HEK293 (cell line): ENCODE data around the gene SKAP1.

ENCODE experiments used
- CTCF ChIA-PET: fragments of 350-600 bp; formaldehyde crosslinking; extraction: SDS; loops from one replicate; lab custom pipeline; 2021; ENCODE audit warnings: antibody characterized with exemption; lab: Yijun Ruan, JAX
- POLR2A ChIA-PET: fragments of 300-600 bp; formaldehyde crosslinking; extraction: SDS; loops from one replicate; lab custom pipeline; 2020; ENCODE audit warnings: antibody characterized with exemption, inconsistent platforms; lab: Yijun Ruan, JAX
- H3K27ac ChIP-seq: fragments of 200-500 bp; sonication (Bioruptor generic); 2 replicates; pipeline ENCODE4 v1.5.1; 2014; ENCODE audit warnings: low read depth, low read length, control low read depth, inconsistent platforms; ENCODE audit errors: extremely low read depth
- H3K36me3 ChIP-seq, 2 experiments: fragments of 200-500 bp in 1 of 2; sonication (Bioruptor generic) in 1 of 2; 1 replicate in 1 of 2; 2 replicates in 1 of 2; pipeline ENCODE4 v1.5.1; 2014 to 2017; ENCODE audit warnings: inconsistent platforms in 2 of 2, low read length in 2 of 2; ENCODE audit not compliant: control insufficient read depth in 2 of 2, insufficient read depth in 1 of 2
- H3K4me1 ChIP-seq: fragments of 200-500 bp; sonication (Bioruptor generic); 2 replicates; pipeline ENCODE4 v1.5.1; 2014; ENCODE audit warnings: mild to moderate bottlenecking, low read length, inconsistent platforms; ENCODE audit not compliant: control insufficient read depth, insufficient read depth
- H3K4me3 ChIP-seq: 2 replicates; pipeline ENCODE4 v1.5.1; 2011; ENCODE audit warnings: low read depth, mild to moderate bottlenecking, control low read depth, low read length, moderate library complexity
- H3K9me3 ChIP-seq: fragments of 200-500 bp; sonication (Bioruptor generic); 2 replicates; pipeline ENCODE4 v1.5.1; 2014; ENCODE audit warnings: low read depth, low read length, inconsistent platforms; ENCODE audit not compliant: control insufficient read depth, insufficient read depth
- AEBP2 ChIP-seq: fragments of 450-650 bp; formaldehyde crosslinking; IDR thresholded peaks from 2 replicates; pipeline ENCODE4 v1.5.1; 2016; ENCODE audit warnings: missing biosample characterization, missing genetic modification characterization, borderline replicate concordance
- GFI1B ChIP-seq: fragments of 450-650 bp; formaldehyde crosslinking; IDR thresholded peaks from 2 replicates; pipeline ENCODE4 v1.5.1; 2016; ENCODE audit warnings: missing biosample characterization, missing genetic modification characterization
- GLIS1 ChIP-seq: fragments of 450-650 bp; formaldehyde crosslinking; IDR thresholded peaks from 2 replicates; pipeline ENCODE4 v1.5.1; 2016; ENCODE audit warnings: missing biosample characterization, missing genetic modification characterization
- OSR2 ChIP-seq: fragments of 450-650 bp; formaldehyde crosslinking; IDR thresholded peaks from 2 replicates; pipeline ENCODE4 v1.5.1; 2016; ENCODE audit warnings: missing biosample characterization, missing genetic modification characterization
- RBAK ChIP-seq: fragments of 450-650 bp; formaldehyde crosslinking; IDR thresholded peaks from 2 replicates; pipeline ENCODE4 v1.5.1; 2016; ENCODE audit warnings: missing biosample characterization, missing genetic modification characterization
- SCRT1 ChIP-seq: fragments of 450-650 bp; formaldehyde crosslinking; IDR thresholded peaks from 2 replicates; pipeline ENCODE4 v1.5.1; 2016; ENCODE audit warnings: missing biosample characterization, missing genetic modification characterization, borderline replicate concordance
- SP7 ChIP-seq: fragments of 450-650 bp; formaldehyde crosslinking; IDR thresholded peaks from 2 replicates; pipeline ENCODE4 v1.5.1; 2016; ENCODE audit warnings: missing biosample characterization, missing genetic modification characterization
- ZBTB20 ChIP-seq: fragments of 450-650 bp; formaldehyde crosslinking; IDR thresholded peaks from 2 replicates; pipeline ENCODE4 v1.5.1; 2016; ENCODE audit warnings: missing biosample characterization, missing genetic modification characterization
- ZBTB26 ChIP-seq: fragments of 450-650 bp; formaldehyde crosslinking; optimal IDR thresholded peaks from 2 replicates; pipeline ENCODE3; 2016; ENCODE audit warnings: missing biosample characterization, mild to moderate bottlenecking, missing genetic modification characterization
- ZNF169 ChIP-seq: fragments of 450-650 bp; formaldehyde crosslinking; IDR thresholded peaks from 2 replicates; pipeline ENCODE4 v1.5.1; 2016; ENCODE audit warnings: missing biosample characterization, missing genetic modification characterization
- ZNF2 ChIP-seq: fragments of 450-650 bp; formaldehyde crosslinking; IDR thresholded peaks from 2 replicates; pipeline ENCODE4 v1.5.1; 2016; ENCODE audit warnings: missing biosample characterization, missing genetic modification characterization
- ZNF211 ChIP-seq: fragments of 450-650 bp; formaldehyde crosslinking; IDR thresholded peaks from 2 replicates; pipeline ENCODE4 v1.5.1; 2016; ENCODE audit warnings: low read depth, missing biosample characterization, missing genetic modification characterization
- ZNF266 ChIP-seq: fragments of 450-650 bp; formaldehyde crosslinking; IDR thresholded peaks from 2 replicates; pipeline ENCODE4 v1.5.1; 2016; ENCODE audit warnings: missing biosample characterization, missing genetic modification characterization, low read depth
- ZNF521 ChIP-seq: fragments of 450-650 bp; formaldehyde crosslinking; IDR thresholded peaks from 2 replicates; pipeline ENCODE4 v1.5.1; 2017; ENCODE audit warnings: missing biosample characterization, mild to moderate bottlenecking, missing genetic modification characterization
- ZNF558 ChIP-seq: fragments of 450-650 bp; formaldehyde crosslinking; IDR thresholded peaks from 2 replicates; pipeline ENCODE4 v1.5.1; 2016; ENCODE audit warnings: missing biosample characterization, missing genetic modification characterization
- ZNF571 ChIP-seq: fragments of 450-650 bp; formaldehyde crosslinking; IDR thresholded peaks from 2 replicates; pipeline ENCODE4 v1.5.0; 2017; ENCODE audit warnings: missing biosample characterization, missing genetic modification characterization
- ZNF747 ChIP-seq: fragments of 450-650 bp; formaldehyde crosslinking; IDR thresholded peaks from 2 replicates; pipeline ENCODE4 v1.5.1; 2016; ENCODE audit warnings: missing biosample characterization, missing genetic modification characterization
- ZNF76 ChIP-seq: fragments of 450-650 bp; formaldehyde crosslinking; IDR thresholded peaks from 2 replicates; pipeline ENCODE4; 2016; ENCODE audit warnings: low read depth, missing biosample characterization, missing genetic modification characterization, borderline replicate concordance
- TF ChIP-seq, protein P1 (sequence below): fragments of 450-650 bp; formaldehyde crosslinking; IDR thresholded peaks from 2 replicates; pipeline ENCODE4 v1.5.1; 2017; ENCODE audit warnings: missing biosample characterization, mild to moderate bottlenecking, missing genetic modification characterization, moderate library complexity
- TF ChIP-seq, protein P2 (sequence below): fragments of 450-650 bp; formaldehyde crosslinking; IDR thresholded peaks from 2 replicates; pipeline ENCODE4 v1.5.1; 2017; ENCODE audit warnings: missing biosample characterization, missing genetic modification characterization
- TF ChIP-seq, protein P3 (sequence below): fragments of 450-650 bp; IDR thresholded peaks from 2 replicates; pipeline ENCODE4 v1.5.1; 2018; ENCODE audit warnings: missing biosample characterization, mild to moderate bottlenecking, missing genetic modification characterization
- TF ChIP-seq, protein P4 (sequence below): fragments of 450-650 bp; formaldehyde crosslinking; IDR thresholded peaks from 2 replicates; pipeline ENCODE4 v1.5.1; 2017; ENCODE audit warnings: missing biosample characterization, missing genetic modification characterization
- TF ChIP-seq, protein P5 (sequence below): fragments of 450-650 bp; formaldehyde crosslinking; IDR thresholded peaks from 2 replicates; pipeline ENCODE4 v1.5.1; 2017; ENCODE audit warnings: missing biosample characterization, missing genetic modification characterization

The SKAP1 gene

GRCh38 chr17:48382989-48383388 lies 47.0 kb downstream of the SKAP1 start (continued):
- TF ChIP-seq ZNF2 (tag by site-specific recombination) = no peak
- no peak for TF ChIP-seq SCRT1
- TF ChIP-seq ZNF211 (tag by site-specific recombination) = no peak
- TF ChIP-seq, protein P1, sequence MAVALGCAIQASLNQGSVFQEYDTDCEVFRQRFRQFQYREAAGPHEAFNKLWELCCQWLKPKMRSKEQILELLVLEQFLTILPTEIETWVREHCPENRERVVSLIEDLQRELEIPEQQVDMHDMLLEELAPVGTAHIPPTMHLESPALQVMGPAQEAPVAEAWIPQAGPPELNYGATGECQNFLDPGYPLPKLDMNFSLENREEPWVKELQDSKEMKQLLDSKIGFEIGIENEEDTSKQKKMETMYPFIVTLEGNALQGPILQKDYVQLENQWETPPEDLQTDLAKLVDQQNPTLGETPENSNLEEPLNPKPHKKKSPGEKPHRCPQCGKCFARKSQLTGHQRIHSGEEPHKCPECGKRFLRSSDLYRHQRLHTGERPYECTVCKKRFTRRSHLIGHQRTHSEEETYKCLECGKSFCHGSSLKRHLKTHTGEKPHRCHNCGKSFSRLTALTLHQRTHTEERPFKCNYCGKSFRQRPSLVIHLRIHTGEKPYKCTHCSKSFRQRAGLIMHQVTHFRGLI (tag by site-specific recombination) = no peak
- TF ChIP-seq, protein P2, sequence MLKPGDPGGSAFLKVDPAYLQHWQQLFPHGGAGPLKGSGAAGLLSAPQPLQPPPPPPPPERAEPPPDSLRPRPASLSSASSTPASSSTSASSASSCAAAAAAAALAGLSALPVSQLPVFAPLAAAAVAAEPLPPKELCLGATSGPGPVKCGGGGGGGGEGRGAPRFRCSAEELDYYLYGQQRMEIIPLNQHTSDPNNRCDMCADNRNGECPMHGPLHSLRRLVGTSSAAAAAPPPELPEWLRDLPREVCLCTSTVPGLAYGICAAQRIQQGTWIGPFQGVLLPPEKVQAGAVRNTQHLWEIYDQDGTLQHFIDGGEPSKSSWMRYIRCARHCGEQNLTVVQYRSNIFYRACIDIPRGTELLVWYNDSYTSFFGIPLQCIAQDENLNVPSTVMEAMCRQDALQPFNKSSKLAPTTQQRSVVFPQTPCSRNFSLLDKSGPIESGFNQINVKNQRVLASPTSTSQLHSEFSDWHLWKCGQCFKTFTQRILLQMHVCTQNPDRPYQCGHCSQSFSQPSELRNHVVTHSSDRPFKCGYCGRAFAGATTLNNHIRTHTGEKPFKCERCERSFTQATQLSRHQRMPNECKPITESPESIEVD (tag by site-specific recombination) = no peak
- TF ChIP-seq ZNF747 (tag by site-specific recombination) = no peak
- TF ChIP-seq AEBP2 = no peak
- TF ChIP-seq ZNF76 (tag by site-specific recombination) = no peak
- no peak for TF ChIP-seq ZBTB26
- TF ChIP-seq OSR2 = no peak
- no peak for TF ChIP-seq SP7 (tag by site-specific recombination)
- no peak for TF ChIP-seq ZNF558 (tag by site-specific recombination)

DNA sequence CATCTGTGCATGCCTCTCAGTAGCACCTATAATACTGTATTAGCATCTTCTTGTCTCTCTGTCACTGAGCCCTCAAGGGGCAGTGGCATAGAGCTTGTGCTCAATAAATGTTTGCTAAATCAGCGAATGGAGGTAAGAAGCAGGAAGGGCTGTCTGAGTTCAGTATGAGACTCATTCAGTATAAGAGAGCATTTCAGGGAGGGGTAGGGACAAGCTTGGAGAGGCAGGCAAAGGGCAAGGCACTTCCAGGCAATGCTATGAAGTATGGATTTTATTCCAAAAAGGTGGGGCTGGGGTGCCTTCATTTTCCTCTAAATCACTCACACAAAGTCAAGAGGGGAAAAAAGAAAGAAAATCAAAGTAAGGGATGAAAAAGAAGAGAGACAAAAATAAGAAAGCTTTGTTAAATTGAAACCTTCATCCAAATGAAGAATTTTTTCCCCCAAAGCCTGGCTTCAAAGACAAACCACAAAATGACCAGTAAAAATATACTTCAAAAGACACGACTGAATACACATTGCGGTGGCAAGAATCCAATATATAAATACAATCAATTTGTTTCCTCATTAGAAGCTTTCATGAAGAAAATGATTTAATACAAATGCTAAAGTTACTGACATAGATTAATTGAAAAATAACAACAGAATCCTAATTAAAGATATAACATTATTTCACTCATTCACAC lies 51.2 kb downstream of the SKAP1 start:
- CTCF ChIA-PET = interaction anchor here (0.5 to 10.7 kb wide), 11 partner anchors 9 to 216 kb away, joined by 3 to 109 read pairs (median 7); no protein-coding TSS in a partner anchor
- H3K27ac ChIP-seq = no peak overlapping the region
- H3K4me1 ChIP-seq = no peaks in the 10 kb centered on the region
- H3K9me3 ChIP-seq = no peaks in the 10 kb centered on the region
- no peaks in the 10 kb centered on the region for H3K36me3 ChIP-seq
- POLR2A ChIA-PET = no interaction called here
- H3K4me3 ChIP-seq = no peak overlapping the region
- TF ChIP-seq, protein P3, sequence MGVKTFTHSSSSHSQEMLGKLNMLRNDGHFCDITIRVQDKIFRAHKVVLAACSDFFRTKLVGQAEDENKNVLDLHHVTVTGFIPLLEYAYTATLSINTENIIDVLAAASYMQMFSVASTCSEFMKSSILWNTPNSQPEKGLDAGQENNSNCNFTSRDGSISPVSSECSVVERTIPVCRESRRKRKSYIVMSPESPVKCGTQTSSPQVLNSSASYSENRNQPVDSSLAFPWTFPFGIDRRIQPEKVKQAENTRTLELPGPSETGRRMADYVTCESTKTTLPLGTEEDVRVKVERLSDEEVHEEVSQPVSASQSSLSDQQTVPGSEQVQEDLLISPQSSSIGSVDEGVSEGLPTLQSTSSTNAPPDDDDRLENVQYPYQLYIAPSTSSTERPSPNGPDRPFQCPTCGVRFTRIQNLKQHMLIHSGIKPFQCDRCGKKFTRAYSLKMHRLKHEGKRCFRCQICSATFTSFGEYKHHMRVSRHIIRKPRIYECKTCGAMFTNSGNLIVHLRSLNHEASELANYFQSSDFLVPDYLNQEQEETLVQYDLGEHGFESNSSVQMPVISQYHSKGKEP (tag by site-specific recombination) = no peak
- TF ChIP-seq ZNF169 = no peak
- no peak for TF ChIP-seq ZNF266
- no peak for TF ChIP-seq ZNF571 (tag by site-specific recombination)
- TF ChIP-seq ZNF76 (tag by site-specific recombination) = no peak
- TF ChIP-seq, protein P4, sequence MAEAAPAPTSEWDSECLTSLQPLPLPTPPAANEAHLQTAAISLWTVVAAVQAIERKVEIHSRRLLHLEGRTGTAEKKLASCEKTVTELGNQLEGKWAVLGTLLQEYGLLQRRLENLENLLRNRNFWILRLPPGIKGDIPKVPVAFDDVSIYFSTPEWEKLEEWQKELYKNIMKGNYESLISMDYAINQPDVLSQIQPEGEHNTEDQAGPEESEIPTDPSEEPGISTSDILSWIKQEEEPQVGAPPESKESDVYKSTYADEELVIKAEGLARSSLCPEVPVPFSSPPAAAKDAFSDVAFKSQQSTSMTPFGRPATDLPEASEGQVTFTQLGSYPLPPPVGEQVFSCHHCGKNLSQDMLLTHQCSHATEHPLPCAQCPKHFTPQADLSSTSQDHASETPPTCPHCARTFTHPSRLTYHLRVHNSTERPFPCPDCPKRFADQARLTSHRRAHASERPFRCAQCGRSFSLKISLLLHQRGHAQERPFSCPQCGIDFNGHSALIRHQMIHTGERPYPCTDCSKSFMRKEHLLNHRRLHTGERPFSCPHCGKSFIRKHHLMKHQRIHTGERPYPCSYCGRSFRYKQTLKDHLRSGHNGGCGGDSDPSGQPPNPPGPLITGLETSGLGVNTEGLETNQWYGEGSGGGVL = no peak
- no peak for TF ChIP-seq RBAK (tag by site-specific recombination)
- no peak for TF ChIP-seq GFI1B (tag by site-specific recombination)
- no peak for TF ChIP-seq ZBTB20 (tag by site-specific recombination)
- TF ChIP-seq, protein P5, sequence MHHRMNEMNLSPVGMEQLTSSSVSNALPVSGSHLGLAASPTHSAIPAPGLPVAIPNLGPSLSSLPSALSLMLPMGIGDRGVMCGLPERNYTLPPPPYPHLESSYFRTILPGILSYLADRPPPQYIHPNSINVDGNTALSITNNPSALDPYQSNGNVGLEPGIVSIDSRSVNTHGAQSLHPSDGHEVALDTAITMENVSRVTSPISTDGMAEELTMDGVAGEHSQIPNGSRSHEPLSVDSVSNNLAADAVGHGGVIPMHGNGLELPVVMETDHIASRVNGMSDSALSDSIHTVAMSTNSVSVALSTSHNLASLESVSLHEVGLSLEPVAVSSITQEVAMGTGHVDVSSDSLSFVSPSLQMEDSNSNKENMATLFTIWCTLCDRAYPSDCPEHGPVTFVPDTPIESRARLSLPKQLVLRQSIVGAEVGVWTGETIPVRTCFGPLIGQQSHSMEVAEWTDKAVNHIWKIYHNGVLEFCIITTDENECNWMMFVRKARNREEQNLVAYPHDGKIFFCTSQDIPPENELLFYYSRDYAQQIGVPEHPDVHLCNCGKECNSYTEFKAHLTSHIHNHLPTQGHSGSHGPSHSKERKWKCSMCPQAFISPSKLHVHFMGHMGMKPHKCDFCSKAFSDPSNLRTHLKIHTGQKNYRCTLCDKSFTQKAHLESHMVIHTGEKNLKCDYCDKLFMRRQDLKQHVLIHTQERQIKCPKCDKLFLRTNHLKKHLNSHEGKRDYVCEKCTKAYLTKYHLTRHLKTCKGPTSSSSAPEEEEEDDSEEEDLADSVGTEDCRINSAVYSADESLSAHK = no peak
- TF ChIP-seq ZNF521 = no peak
- no peak for TF ChIP-seq GLIS1 (tag by site-specific recombination)
